GM12891 (cell line): Measurements from ENCODE around the gene FOXP4.

Experiments used
- DNase-seq: peaks from one replicate; pipeline ENCODE4 v3.0.0; 2011; ENCODE audit warnings: low spot score; ENCODE audit not compliant: insufficient read length
- FAIRE-seq: peaks from 2 replicates; lab custom pipeline; 2011; peaks lifted over from hg19 to GRCh38; lab: Jason Lieb, UNC
- PAX5 ChIP-seq: IDR thresholded peaks from 2 replicates; pipeline ENCODE4 v1.6.1; 2011; ENCODE audit warnings: low read length, moderate library complexity, mild to moderate bottlenecking; ENCODE audit not compliant: insufficient read depth, severe bottlenecking
- POLR2A ChIP-seq: IDR thresholded peaks from 2 replicates; pipeline ENCODE4 v1.6.1; 2011; ENCODE audit warnings: low read depth, low read length, control low read depth
- POLR2AphosphoS5 ChIP-seq: IDR thresholded peaks from 2 replicates; pipeline ENCODE4 v1.6.1; 2011; ENCODE audit warnings: low read depth, low read length, control low read depth
- POU2F2 ChIP-seq: IDR thresholded peaks from 2 replicates; pipeline ENCODE4 v1.6.1; 2011; ENCODE audit warnings: low read depth, mild to moderate bottlenecking, control low read depth, low read length, moderate library complexity
- SPI1 ChIP-seq: IDR thresholded peaks from 2 replicates; pipeline ENCODE4 v1.6.1; 2011; ENCODE audit warnings: low read depth, low read length, control low read depth
- TAF1 ChIP-seq: IDR thresholded peaks from 2 replicates; pipeline ENCODE4 v1.6.1; 2011; ENCODE audit warnings: low read depth, low read length, control low read depth

Gene FOXP4

GRCh38 chr6:41571021-41571780 lies 25.0 kb downstream of the FOXP4 start:
- no peak for TF ChIP-seq TAF1
- no peak for TF ChIP-seq POU2F2
- TF ChIP-seq SPI1 = no peak
- TF ChIP-seq PAX5 = no peak
- DNase-seq (no peak), FAIRE-seq (no peak)

GRCh38 chr6:41572613-41573012 lies 26.4 kb downstream of the FOXP4 start:
- FAIRE-seq (no peak), DNase-seq (no peak)
- TF ChIP-seq SPI1 = no peak
- no peak for TF ChIP-seq POLR2A
- TF ChIP-seq POU2F2 = no peak
- TF ChIP-seq PAX5 = no peak
- no peak for TF ChIP-seq POLR2AphosphoS5
- no peak for TF ChIP-seq TAF1

DNA sequence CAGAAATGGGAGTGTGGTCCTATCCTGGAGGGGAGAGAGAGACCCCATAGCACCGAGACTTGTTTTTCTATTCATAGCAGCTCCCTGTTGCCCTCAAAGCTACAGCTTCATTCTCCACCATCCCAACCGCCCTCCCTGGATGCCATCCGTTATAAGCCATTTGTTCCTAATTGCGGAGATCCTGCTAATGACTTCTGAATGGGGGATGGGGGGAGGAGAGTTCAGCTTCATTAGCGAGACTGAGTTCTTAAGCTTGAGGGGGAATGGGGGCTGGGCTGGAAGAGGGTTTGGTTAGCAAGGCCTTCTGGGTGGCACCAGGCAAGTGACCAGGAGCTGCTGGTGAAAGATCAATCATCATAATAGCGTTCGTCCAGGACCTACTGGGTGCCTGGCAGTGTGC lies 27.1 kb downstream of the FOXP4 start:
- no peak for DNase-seq
- TF ChIP-seq TAF1 (no peak), SPI1 (no peak), POLR2A (no peak), POLR2AphosphoS5 (no peak), PAX5 (no peak)
- no peak for FAIRE-seq

- FAIRE-seq = no peak
- TF ChIP-seq POLR2AphosphoS5 (no peak), SPI1 (peak; percentile 84)
- no peak for DNase-seq
Observed at GRCh38 chr6:41573985-41574384, 27.8 kb downstream of the FOXP4 start.

GRCh38 chr6:41575598-41575997 lies 29.4 kb downstream of the FOXP4 start:
- TF ChIP-seq TAF1 = no peak
- TF ChIP-seq POLR2A = no peak
- TF ChIP-seq PAX5 = no peak
- FAIRE-seq (no peak), DNase-seq (no peak)

GRCh38 chr6:41576667-41577066 lies 30.5 kb downstream of the FOXP4 start:
- no peak for FAIRE-seq
- TF ChIP-seq POLR2AphosphoS5 = no peak
- TF ChIP-seq POLR2A = no peak
- no peak for TF ChIP-seq PAX5
- TF ChIP-seq POU2F2 = no peak
- no peak for TF ChIP-seq TAF1
- no peak for TF ChIP-seq SPI1
- no peak for DNase-seq

GRCh38 chr6:41577356-41578216 lies 31.4 kb downstream of the FOXP4 start:
- FAIRE-seq (no peak), DNase-seq (no peak)
- TF ChIP-seq SPI1 = no peak

DNA sequence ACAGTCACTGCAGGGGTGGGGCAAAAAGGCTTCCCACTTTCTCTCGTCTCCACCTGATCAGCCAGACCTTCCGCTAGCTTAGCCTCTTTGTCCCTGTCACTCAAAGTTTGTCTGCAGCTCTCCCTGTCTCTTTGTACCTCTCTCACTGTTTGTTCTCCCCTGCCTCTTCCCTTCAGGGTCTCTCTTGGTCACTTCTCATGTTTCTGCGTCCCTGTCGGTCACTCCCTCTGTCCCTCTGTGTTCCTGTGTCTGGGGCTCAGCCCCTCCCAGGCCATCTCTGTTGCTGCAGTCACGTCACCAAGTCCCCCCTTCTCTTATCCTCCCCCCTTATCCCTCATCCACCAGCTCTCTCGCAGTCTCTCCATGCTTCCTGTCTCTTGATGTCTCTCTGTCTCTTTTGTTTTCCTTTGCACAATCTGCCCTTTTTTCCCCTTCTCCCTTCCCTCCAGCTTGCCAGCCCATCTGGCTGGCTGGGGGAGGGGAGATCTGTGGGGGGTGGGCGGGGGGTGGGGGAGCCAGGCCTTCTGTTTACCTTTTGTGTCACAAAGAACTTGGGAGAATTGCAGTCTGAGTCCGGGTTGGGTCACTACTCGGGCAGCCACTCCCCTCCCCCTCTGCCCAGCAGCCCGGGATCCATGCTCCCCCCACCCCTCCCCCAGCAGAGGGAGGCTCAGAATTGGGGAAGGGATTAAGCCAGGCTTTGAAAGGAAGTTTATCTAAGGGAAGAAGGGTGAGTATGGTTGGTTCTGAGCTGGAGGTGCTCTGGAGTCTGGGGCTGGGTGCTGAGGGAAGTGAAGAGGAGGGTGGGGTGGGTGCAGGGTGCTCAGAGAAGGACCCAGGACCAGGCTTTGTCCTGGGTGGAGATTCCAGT lies 32.3 kb downstream of the FOXP4 start:
- FAIRE-seq (no peak), DNase-seq (no peak)
- TF ChIP-seq POLR2A (no peak), POLR2AphosphoS5 (no peak), TAF1 (no peak), POU2F2 (no peak)

DNA sequence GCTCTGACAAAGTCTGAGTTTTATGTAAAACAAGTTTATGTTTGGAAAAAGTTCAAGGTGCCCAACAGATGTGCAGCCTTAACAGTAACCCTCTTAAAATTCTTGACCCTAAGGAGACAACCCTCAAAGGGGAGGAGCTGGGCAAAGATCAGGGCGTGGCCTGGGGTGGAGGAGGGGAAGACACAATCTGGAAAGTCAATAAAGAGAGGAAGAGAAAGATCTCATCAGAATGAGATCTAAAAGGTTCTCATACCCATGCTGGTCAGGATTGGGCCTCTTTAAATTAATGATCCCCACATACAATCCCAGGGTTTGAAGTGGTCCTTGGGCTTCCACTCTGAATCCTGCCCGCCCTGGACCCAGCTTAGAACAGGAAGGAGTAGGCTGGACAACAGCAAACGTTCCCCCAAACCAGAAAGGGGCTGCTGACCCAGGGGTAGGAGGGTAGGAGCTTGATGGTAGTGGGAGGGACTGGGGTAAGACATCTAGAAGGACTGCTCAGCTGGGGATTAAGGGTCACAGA lies 33.0 kb downstream of the FOXP4 start:
- FAIRE-seq (no peak), DNase-seq (no peak)
- TF ChIP-seq TAF1 (no peak), POLR2AphosphoS5 (no peak), POLR2A (no peak), PAX5 (no peak), SPI1 (no peak)

DNA sequence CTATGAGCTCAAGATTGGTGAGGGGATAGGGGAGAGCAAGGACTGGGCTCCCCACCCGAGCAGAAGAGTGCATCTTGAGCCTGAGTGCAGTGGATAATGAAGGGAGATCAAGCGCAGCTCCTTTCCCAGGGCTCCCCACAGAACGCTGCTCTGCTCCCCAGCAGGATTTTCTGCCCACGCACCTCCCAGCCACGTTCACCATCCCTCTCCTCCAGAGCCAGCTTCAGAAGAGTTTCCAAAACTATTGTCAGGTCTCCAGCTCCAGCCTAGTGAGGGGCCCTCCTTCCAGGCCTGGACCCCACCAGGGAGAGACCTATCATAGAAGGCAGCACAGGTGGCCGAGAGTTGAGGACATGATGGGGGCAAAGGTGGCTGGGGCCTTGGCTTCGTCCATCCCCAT lies 34.5 kb downstream of the FOXP4 start:
- no peak for FAIRE-seq
- DNase-seq = no peak
- TF ChIP-seq POU2F2 (no peak), POLR2AphosphoS5 (no peak), TAF1 (no peak), PAX5 (no peak), POLR2A (no peak), SPI1 (no peak)
